ENCODE results near the gene PSMD13.

Gene PSMD13

DNA sequence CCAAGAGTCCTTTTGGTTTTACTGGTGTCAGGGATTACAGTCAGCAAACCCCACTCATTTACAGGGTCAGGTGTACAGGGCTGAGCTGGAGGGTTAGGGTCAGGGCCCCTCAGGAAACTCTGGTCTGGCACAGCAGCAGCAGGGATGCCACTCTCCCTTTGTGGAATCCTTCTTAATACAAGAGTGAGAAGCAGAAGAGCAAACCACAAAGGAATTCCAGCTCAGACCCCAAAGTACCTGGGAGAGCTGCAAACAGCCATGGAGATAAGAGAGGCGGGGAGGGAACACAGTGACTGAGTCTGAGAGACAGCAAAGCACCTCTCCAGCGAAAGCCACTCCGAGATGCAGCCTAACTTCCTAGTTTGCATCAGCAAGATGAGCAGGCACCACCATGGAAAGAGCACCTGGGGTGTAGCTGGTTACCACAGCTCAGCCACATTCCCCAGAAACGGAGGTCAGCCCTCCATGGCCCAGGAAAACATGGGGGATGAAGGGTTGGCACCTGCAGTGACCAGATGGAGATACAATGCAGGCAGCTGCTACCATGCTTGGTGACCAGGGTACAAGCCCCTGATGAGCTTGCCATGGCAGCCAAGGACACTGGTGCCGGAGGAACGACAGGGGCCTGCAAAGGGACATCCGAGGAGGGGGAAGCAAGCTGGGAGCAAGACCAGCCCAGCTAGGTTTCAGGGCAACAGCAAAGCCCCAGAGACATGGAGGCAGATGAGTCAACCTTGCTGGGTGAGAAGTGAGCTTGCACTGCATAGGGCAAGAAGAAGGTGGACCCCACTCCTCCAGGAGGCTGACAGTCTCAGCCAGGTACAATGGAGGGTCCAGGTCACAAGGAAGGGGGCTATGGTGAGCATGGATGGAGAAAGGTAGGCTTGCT, 33.5 kb upstream of the PSMD13 start:
- H3K27ac ChIP-seq, result no peak overlapping the region
- TF ChIP-seq, protein P1, sequence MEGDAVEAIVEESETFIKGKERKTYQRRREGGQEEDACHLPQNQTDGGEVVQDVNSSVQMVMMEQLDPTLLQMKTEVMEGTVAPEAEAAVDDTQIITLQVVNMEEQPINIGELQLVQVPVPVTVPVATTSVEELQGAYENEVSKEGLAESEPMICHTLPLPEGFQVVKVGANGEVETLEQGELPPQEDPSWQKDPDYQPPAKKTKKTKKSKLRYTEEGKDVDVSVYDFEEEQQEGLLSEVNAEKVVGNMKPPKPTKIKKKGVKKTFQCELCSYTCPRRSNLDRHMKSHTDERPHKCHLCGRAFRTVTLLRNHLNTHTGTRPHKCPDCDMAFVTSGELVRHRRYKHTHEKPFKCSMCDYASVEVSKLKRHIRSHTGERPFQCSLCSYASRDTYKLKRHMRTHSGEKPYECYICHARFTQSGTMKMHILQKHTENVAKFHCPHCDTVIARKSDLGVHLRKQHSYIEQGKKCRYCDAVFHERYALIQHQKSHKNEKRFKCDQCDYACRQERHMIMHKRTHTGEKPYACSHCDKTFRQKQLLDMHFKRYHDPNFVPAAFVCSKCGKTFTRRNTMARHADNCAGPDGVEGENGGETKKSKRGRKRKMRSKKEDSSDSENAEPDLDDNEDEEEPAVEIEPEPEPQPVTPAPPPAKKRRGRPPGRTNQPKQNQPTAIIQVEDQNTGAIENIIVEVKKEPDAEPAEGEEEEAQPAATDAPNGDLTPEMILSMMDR (conservative IDR thresholded peaks at IDR 0.05), result no peak
- no peak for TF ChIP-seq ZFX (IDR thresholded peaks at IDR 0.05)

GRCh38 chr11:203945-204586, 32.7 kb upstream of the PSMD13 start:
- TF ChIP-seq, protein P1 (conservative IDR thresholded peaks at IDR 0.05), result no peak
- no peak for TF ChIP-seq ZFX (IDR thresholded peaks at IDR 0.05)

GRCh38 chr11:204587-205109, 32.1 kb upstream of the PSMD13 start:
- TF ChIP-seq ZFX (IDR thresholded peaks at IDR 0.05), result no peak
- TF ChIP-seq, protein P1 (conservative IDR thresholded peaks at IDR 0.05), result no peak
- no peak overlapping the region for H3K27ac ChIP-seq

More at GRCh38 chr11:203945-204586, 32.7 kb upstream of the PSMD13 start:
- no peak overlapping the region for H3K27ac ChIP-seq

DNA sequence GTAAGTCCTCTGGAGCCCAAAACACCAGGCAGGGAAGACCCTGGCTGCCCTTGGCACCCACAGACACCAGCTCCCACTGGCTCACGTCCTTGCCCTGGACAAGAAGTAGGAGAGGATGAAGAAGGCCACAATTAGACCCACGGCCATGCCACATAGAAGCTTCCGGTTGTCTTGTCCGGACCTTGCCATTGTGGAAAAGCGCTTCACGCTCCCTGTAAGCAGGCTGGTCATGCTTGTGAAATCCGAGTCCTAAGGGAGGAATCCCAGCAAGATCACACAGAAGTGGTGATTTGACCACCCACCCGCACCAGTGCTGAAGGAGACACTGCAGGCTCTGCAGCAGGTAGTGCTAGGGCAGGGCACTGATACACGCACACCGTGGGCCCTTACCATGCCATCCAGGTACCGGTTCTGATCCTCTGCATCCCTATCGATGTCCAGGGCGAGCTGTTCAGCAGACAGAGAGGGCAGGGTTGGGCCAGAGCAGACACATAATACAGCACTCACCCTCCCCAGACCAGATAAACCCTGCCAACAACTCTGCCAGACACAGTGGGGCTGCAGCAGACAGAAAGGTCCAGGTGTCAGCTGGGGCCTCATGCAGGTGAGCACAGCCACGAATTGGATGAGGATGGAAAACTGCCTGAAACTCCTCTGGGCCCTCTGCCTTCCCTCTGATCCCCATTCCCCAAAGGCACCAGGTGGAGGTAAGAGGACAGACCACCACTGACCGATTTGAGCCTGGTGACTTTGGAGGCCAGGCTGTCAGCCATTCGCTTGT, 31.4 kb upstream of the PSMD13 start:
- TF ChIP-seq, protein P1 (conservative IDR thresholded peaks at IDR 0.05), result no peak
- no peak for TF ChIP-seq ZFX (IDR thresholded peaks at IDR 0.05)
- peak overlapping the region; percentile 96; the same call in 1 of the 2 replicates for H3K27ac ChIP-seq

- TF ChIP-seq, protein P1 (conservative IDR thresholded peaks at IDR 0.05), result no peak
- TF ChIP-seq ZFX (IDR thresholded peaks at IDR 0.05), result no peak
- H3K27ac ChIP-seq, result peak overlapping the region; percentile 96
Measured at GRCh38 chr11:206002-206384, 30.8 kb upstream of the PSMD13 start.

DNA sequence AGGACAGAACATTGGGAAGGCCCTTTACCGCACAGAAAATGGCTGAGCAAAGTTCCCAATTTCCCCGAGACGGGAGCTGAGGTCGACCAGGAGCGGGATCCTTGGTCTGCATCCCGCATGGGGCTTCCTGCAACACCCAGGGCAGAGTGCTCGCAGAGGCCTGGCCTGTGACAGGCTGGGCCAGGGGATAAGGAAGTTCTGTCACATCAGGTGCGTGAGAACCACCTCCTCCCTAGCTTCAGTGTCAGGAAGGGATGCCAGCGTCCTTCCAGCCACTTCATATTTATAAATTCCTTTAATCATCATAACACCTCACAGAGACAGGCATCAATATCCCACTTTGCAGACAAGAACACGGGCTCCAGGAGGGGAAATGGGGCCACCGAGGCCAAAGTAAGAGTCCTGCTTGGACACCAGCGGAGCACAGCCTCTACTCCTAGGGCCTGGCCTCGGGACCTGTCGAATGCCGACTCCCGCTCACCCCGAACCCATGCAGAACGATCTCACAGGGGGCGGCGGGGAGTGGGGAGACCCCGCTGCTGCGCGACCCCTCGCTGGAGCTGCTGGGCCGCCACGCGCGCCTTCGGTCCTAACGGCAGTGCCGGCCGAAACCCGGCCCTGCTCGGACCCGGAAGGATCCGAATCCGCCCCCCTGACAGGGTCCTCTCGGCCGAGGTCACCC, 30.1 kb upstream of the PSMD13 start:
- TF ChIP-seq, protein P1 (conservative IDR thresholded peaks at IDR 0.05), result no peak
- TF ChIP-seq ZFX (IDR thresholded peaks at IDR 0.05), result peak; percentile 82; the same call in 1 of the 2 replicates
- H3K27ac ChIP-seq, result peak overlapping the region; percentile 96

Measured in C4-2B (cell line).